ENCODE measurements around the gene FARS2. TPM values are rescaled to one million over a fixed set of nuclear protein-coding genes. Genes with fewer than 3 reads are reported as not detected.
A peak's percentile ranks its signal among the peaks of the same experiment; 100 is the strongest.

FARS2 gene
- total and polyA plus RNA-seq, 2 of the 13 experiments (the other 11 are each of a cell fraction or from before 2014, with no cell fraction given): 15.4 to 26.0 TPM

DNA sequence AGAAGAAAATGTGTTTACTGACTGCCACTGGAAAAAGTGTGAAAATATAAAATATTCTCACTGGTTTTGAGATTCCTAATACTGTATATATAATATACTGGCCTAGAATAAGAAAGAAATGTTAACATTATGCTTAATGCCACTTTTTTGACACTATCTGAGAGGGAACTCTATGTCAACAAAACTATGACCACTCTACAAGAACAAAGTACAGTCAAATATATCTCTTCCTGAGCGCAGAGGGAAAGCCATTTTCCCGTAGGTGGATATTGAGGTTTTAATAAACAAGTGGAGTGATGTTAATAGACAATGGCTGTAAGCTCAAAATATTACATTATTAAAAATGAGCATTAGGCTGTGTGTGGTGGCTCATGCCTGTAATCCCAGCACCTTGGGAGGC lies 25.5 kb upstream of the FARS2 start (continued):
- TF ChIP-seq, protein P1, sequence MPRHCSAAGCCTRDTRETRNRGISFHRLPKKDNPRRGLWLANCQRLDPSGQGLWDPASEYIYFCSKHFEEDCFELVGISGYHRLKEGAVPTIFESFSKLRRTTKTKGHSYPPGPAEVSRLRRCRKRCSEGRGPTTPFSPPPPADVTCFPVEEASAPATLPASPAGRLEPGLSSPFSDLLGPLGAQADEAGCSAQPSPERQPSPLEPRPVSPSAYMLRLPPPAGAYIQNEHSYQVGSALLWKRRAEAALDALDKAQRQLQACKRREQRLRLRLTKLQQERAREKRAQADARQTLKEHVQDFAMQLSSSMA (CRISPR knock-in tag; IDR thresholded peaks at IDR 0.05): no peak
- TF ChIP-seq ZBTB14 (CRISPR knock-in tag; IDR thresholded peaks at IDR 0.05) (no peak), ZNF232 (CRISPR knock-in tag; IDR thresholded peaks at IDR 0.05; ENCODE audit: borderline replicate concordance) (no peak), ZNF784 (CRISPR knock-in tag; IDR thresholded peaks at IDR 0.05; ENCODE audit: borderline replicate concordance) (no peak), ZNF446 (CRISPR knock-in tag; IDR thresholded peaks at IDR 0.05) (no peak), ZNF550 (CRISPR knock-in tag; IDR thresholded peaks at IDR 0.05; ENCODE audit: borderline replicate concordance) (no peak), SMAD3 (CRISPR knock-in tag; IDR thresholded peaks at IDR 0.05) (no peak), GMEB2 (CRISPR knock-in tag; IDR thresholded peaks at IDR 0.05; ENCODE audit: low read depth) (no peak), HOMEZ (CRISPR knock-in tag; IDR thresholded peaks at IDR 0.05; ENCODE audit: low read depth) (peak; percentile 42; the same call in 1 of the 2 replicates), MED8 (CRISPR knock-in tag; IDR thresholded peaks at IDR 0.05; ENCODE audit: insufficient replicate concordance) (no peak), TGIF2 (CRISPR knock-in tag; IDR thresholded peaks at IDR 0.05) (no peak), ZNF501 (CRISPR knock-in tag; IDR thresholded peaks at IDR 0.05) (no peak), ATF5 (CRISPR knock-in tag; IDR thresholded peaks at IDR 0.05; ENCODE audit: low read depth) (no peak), HDAC1 (CRISPR knock-in tag; IDR thresholded peaks at IDR 0.05) (0 out of 2 replicates have a peak, but pooled peaks have one; percentile 22), NFYC (CRISPR knock-in tag; IDR thresholded peaks at IDR 0.05) (no peak), ZNF773 (CRISPR knock-in tag; IDR thresholded peaks at IDR 0.05; ENCODE audit: borderline replicate concordance) (no peak), KAT8 (CRISPR knock-in tag; IDR thresholded peaks at IDR 0.05) (0 out of 2 replicates have a peak, but pooled peaks have one; percentile 24), HDAC2 (CRISPR knock-in tag; IDR thresholded peaks at IDR 0.05) (0 out of 2 replicates have a peak, but pooled peaks have one; percentile 19), RELA (CRISPR knock-in tag; IDR thresholded peaks at IDR 0.05) (no peak), ELF3 (CRISPR knock-in tag; IDR thresholded peaks at IDR 0.05) (no peak)
- TF ChIP-seq, protein P2, sequence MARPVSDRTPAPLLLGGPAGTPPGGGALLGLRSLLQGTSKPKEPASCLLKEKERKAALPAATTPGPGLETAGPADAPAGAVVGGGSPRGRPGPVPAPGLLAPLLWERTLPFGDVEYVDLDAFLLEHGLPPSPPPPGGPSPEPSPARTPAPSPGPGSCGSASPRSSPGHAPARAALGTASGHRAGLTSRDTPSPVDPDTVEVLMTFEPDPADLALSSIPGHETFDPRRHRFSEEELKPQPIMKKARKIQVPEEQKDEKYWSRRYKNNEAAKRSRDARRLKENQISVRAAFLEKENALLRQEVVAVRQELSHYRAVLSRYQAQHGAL (CRISPR knock-in tag; IDR thresholded peaks at IDR 0.05; ENCODE audit: not compliant biosample characterization): no peak
- TF ChIP-seq, protein P3, sequence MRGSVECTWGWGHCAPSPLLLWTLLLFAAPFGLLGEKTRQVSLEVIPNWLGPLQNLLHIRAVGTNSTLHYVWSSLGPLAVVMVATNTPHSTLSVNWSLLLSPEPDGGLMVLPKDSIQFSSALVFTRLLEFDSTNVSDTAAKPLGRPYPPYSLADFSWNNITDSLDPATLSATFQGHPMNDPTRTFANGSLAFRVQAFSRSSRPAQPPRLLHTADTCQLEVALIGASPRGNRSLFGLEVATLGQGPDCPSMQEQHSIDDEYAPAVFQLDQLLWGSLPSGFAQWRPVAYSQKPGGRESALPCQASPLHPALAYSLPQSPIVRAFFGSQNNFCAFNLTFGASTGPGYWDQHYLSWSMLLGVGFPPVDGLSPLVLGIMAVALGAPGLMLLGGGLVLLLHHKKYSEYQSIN (CRISPR knock-in tag; IDR thresholded peaks at IDR 0.05; ENCODE audit: borderline replicate concordance): no peak

Data from HepG2 (cell line).